Fibroblast of lung (primary cell): Measurements from ENCODE around the gene TXLNA.
"Not testable (repeated sequence)": the region's sequence is repeated elsewhere in the genome, so short reads cannot be mapped to it uniquely, and the experiment has no call there.

Source experiments
- CTCF ChIP-seq, 2 donors: IDR thresholded peaks in 1 of 2; conservative IDR thresholded peaks in 1 of 2; 1 replicate in 1 of 2; 2 replicates in 1 of 2; pipeline ENCODE4 v1.5.1; 2011 to 2012; ENCODE audit warnings: low read length in 2 of 2, control low read depth in 1 of 2, inconsistent platforms in 1 of 2, low read depth in 1 of 2, mild to moderate bottlenecking in 1 of 2
- EZH2 ChIP-seq: IDR thresholded peaks from 2 replicates; pipeline ENCODE4 v1.5.1; 2012; ENCODE audit warnings: low read length, control low read depth, mild to moderate bottlenecking; ENCODE audit errors: missing control alignments

- not testable (repeated sequence) for TF ChIP-seq CTCF (conservative IDR thresholded peaks at IDR 0.05 in 1 of 2, IDR thresholded peaks at IDR 0.05 in 1 of 2; ENCODE audit: low read depth in 1 of 2, low read length in 2 of 2); EZH2
Measured at GRCh38 chr1:32165633-32166032, 13.8 kb upstream of the TXLNA start.
